NCI-H1436 treated with DMSO at 0.1 percent for 48 hours (cell line): ENCODE data around the gene SIVA1.
"Not testable (repeated sequence)": the region's sequence is repeated elsewhere in the genome, so short reads cannot be mapped to it uniquely, and the experiment has no call there.

ENCODE experiments used
- DNase-seq: peaks from one replicate; lab custom pipeline; 2025; lab: John Stamatoyannopoulos, UW

Gene SIVA1

GRCh38 chr14:104721505-104722431, 31.2 kb upstream of the SIVA1 start:
- DNase-seq: no peak

- no peak for DNase-seq
These were observed 29.9 kb upstream of the SIVA1 start for GRCh38 chr14:104722938-104723650.

GRCh38 chr14:104723651-104724406, 29.1 kb upstream of the SIVA1 start, which contains the start of gene ADSS1:
TSS of gene ADSS1 (plus strand) at chr14:104724229. CDS start at chr14:104724271, 42 bp downstream.
- DNase-seq: no peak

GRCh38 chr14:104724407-104724980, 28.5 kb upstream of the SIVA1 start:
- no peak for DNase-seq

- DNase-seq: no peak
These were observed 27.8 kb upstream of the SIVA1 start for GRCh38 chr14:104724981-104725771.

GRCh38 chr14:104725772-104726548, 27.0 kb upstream of the SIVA1 start:
- DNase-seq: no peak

- no peak for DNase-seq
These were observed 26.1 kb upstream of the SIVA1 start for GRCh38 chr14:104726600-104727451.

- no peak for DNase-seq
These were observed 24.3 kb upstream of the SIVA1 start for GRCh38 chr14:104728631-104729030.

GRCh38 chr14:104729176-104729834, 23.6 kb upstream of the SIVA1 start:
- not testable (repeated sequence) for DNase-seq

GRCh38 chr14:104729835-104730181, 23.1 kb upstream of the SIVA1 start:
- DNase-seq: no peak

GRCh38 chr14:104730487-104730886, 22.5 kb upstream of the SIVA1 start:
- no peak for DNase-seq

GRCh38 chr14:104731320-104732294, 21.3 kb upstream of the SIVA1 start:
- DNase-seq: no peak

- no peak for DNase-seq
These were observed 20.6 kb upstream of the SIVA1 start for GRCh38 chr14:104732355-104732804.

GRCh38 chr14:104732931-104733681, 19.8 kb upstream of the SIVA1 start:
- DNase-seq: no peak

GRCh38 chr14:104734051-104734587, 18.8 kb upstream of the SIVA1 start:
- no peak for DNase-seq

- DNase-seq: no peak
These were observed 18.4 kb upstream of the SIVA1 start for GRCh38 chr14:104734601-104734990.
